22Rv1 (cell line): ENCODE measurements around the gene DENND5B.

Experiments used
- H3K27ac ChIP-seq: fragments of 450-650 bp; 2 replicates; pipeline ENCODE4 v1.5.1; 2017
- CTCF ChIP-seq: fragments of 450-650 bp; IDR thresholded peaks from 2 replicates; pipeline ENCODE4 v1.5.1; 2017; ENCODE audit warnings: mild to moderate bottlenecking
- ZFX ChIP-seq: fragments of 450-650 bp; IDR thresholded peaks from 2 replicates; pipeline ENCODE4 v1.6.1; 2017; ENCODE audit warnings: antibody characterized with exemption, borderline replicate concordance

The DENND5B gene

DNA sequence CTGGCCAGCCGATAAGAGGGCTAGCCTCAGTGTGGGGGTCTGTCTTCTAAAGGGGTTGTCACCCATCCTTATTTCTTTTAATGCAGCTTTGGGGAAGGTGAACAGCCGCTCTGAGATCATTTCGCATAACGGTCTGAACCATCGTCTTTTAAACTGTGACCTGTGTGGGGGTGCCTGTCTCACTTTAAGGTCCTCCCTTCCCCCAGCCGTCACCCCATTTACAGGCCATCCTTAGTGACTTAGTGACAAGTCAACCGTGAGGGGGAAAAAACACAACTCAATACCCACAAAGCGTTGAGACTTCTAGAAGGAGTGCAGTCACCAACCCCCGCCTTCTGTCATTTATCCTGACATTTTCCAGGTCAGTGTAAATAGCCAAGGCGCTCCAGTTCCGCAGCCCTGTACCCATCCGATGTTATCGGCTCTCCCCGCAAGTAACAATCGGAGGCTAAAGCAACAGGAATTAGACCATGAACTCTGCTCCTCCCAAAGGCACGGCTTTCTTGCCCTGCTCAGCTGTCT, 505 bp upstream of the DENND5B start:
- TF ChIP-seq ZFX = no peak
- TF ChIP-seq CTCF = no peak
- H3K27ac ChIP-seq = peak overlapping the region; percentile 73; the same call in 1 of the 2 replicates

DNA sequence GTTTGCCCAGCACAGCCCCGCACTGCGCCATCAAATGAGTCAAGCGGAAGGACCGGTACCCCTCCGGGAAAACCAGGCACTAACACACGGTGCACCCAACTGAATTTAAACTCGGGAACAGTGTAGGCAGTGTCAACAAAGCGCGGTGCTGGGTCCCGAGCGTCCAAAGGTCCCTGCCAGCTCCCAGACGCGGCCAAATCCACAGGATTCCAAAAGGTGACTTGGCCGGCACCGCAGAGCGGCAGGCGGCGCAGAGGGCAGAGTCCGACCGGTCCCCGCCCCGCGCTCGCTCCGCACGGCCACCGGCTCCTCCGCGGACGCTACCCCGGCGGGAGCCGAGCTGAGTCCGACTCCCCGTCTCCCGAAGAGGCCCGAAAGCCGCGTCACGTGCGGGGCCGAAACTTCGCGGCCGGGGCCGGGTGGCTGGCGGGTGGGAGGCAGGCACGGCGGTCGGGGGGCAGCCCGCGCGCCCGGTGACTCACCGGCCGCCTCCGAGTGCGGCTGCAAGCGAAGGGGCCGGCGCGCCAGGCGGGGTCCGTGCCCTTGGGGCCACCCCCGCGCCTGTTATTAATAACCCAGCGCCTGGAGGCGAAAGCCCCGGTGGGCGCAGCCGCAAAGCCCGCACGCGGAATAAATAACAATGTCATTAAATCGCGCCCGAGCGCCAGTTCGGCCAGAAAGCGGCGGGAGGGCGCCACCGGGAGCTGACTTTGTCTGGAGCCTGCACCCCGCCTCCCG, 863 bp downstream of the DENND5B start:
- H3K27ac ChIP-seq = peak overlapping the region; percentile 73
- TF ChIP-seq CTCF = peak; percentile 36; the same call in 1 of the 2 replicates
- no peak for TF ChIP-seq ZFX

DNA sequence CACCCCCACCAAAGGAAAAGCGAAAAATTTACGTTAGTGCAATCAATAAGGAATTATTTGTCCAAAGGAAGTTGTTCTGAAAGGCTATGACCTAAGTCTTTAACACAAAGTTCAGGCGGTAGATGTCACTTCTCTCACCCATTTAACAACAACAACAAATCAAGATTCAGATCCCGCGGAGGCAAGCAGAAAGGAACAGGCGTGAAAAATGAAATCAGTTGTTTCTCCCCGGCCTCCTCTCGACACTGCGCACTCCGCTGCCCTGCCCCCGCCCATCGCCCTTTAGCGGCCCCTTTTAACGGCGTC, 1.4 kb downstream of the DENND5B start:
- no peak for TF ChIP-seq CTCF
- no peak for TF ChIP-seq ZFX
- H3K27ac ChIP-seq = peak overlapping the region; percentile 73

DNA sequence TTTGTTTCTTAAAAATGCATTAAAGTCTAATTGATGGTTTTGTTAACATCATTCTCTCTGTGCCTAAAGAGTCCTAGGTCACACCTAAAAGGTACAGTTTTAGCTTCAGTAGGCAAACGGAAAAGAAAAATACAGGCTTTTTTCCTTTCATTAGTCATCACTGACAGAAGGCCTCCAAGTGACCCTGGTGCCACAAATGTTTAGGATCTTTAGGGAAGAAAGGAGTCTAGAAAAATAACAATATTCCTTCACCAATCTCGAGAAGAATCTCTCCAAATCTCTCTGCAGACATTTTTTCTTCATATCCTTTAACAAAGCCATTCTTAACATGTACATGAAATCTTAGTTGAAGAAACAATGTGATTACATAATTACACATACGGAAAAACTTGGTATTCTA, 2.0 kb downstream of the DENND5B start:
- no peak for TF ChIP-seq ZFX
- no peak for TF ChIP-seq CTCF
- H3K27ac ChIP-seq = no peak overlapping the region

DNA sequence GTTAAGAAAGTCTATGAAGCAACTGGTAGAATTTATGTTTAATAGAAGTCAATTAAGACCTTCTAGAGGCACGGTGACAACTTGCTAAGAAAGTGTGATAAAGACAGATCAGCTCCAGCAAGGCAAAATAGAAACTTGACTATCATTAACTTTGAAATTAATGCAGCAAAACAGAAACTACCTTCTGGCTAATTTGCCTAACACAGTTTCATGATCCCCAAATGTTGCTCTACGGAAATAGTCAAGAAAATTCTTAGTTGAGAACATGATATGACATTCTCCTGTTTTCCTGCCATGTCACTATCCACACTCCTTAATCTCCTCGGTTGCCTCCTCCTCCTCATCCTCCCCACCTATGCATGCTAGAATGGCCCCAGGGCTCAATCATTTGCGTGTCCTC, 4.2 kb downstream of the DENND5B start:
- H3K27ac ChIP-seq = no peak overlapping the region
- TF ChIP-seq CTCF = no peak

- H3K27ac ChIP-seq = no peak overlapping the region
- TF ChIP-seq CTCF (no peak), ZFX (no peak)
Observed at GRCh38 chr12:31585895-31586294, 5.0 kb downstream of the DENND5B start.

GRCh38 chr12:31585271-31585670, 5.7 kb downstream of the DENND5B start:
- H3K27ac ChIP-seq = no peak overlapping the region
- TF ChIP-seq ZFX (no peak), CTCF (no peak)
